Raji (cell line): ENCODE measurements around the gene SUSD1.

Experiments used
- POLR2A ChIP-seq: IDR thresholded peaks from 2 replicates; pipeline ENCODE4 v1.6.1; 2011; ENCODE audit warnings: low read depth, low read length, control low read depth; ENCODE audit not compliant: insufficient read depth

Gene SUSD1

DNA sequence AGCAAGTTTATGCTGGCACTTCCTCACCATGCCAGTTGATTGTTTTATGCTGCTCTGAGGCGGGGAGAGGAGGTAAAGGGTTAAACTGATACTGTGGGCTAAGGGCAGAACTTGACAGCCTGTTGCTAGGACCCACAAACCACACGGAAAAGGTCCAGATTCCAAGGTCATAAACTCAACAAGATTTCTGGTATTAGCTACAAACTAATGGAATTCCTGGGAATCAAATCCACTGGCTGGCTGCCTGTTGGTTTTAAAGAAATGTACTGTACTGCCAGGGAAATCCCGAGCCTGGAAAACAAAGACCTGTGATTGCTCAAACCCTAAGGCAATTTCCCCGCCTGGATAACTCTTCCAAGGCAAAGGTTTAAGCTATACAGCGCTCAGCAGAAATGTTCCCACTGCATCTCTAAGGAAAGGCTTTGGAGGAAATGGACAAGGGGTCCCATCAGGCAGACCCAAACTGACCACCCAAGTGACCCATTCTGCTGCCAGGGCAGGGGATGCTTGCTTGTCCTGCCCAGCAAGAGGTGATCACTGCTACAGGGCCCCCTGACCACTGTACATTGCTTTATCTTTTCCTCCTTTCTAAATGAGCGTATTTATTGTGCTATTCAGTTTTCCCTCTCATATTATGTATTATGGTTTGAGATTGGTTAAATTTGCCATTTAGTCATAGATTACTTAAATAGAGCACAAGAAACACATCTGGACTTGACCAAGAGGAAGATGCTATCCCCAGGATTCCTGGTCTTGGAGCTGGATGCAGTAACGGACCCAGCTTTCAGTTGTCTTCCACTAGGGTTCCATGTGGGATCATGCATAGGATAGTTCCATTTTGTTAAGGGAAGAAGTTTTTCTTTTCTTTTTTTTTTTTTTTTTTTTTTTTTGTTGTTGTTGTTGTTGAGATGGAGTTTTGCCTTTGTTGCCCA lies 124.3 kb downstream of the SUSD1 start:
- no peak for TF ChIP-seq POLR2A

DNA sequence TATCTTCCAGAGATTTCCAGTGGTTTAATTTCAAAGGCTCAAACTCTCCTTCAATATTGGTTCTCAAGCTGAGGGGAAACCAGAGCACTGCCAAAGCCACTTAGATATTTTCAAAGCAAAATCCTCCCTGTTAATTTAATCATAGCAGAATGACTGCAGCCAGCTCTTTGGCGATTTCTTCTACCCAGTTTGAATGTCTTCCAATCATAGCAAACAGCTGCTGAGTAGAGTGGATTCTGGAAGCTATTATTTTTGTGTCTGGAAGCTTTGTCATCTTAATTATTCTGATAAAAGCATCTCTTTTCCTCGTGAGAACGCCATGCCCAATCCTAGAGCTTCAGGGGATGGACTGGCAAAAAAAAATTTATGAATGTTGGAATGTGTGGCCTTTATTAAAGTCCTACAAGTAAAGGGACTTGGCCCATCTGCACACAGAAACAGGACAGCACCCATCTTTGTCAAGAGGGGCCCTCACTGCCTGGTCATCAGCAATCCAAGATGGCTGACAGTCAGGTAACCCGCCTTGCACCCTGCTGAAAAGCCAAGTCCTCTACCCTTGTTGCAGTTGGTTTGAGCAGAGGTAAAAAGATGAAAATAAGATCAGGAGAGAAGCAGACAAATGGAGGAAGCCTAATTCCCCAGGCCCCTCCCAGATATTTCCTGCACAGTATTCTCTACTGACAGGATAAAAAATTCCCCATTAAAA lies 125.1 kb downstream of the SUSD1 start:
- no peak for TF ChIP-seq POLR2A

DNA sequence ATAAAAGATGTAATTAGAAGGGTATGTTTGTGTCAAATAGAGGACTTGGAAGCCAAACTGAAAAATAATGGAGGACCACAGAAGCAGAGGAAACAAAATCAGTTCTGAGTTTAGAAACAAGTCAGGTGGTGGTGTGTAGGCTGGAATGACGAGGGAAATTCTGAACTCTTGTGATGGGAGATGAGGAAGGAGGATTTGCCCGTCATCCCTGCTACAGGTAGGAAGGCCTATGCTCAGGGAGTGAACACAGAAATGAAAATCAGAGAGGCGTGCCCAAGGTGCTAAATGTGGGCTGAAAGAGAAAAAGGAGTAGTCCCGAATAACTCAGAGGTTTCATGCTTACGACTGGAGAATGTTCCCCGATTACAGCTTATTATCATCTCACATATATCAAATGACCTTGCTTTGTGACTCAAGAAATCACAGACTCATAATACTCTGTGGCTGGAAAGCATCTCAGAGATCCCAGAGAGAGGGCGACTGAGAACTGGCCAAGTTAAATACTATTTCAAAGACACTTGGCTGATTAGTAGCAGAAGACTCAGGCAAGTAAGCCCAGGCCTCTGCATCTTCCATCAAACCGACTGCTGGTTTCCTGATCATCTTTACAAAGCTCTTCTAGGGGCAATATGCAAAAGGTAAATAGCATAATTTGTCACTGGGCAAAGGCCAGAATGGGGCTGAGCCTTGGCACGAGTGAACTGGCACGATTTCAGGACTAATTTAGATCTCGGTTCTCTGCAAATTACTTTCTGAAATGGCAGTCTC lies 126.0 kb downstream of the SUSD1 start:
- no peak for TF ChIP-seq POLR2A

GRCh38 chr9:112047538-112048066 lies 127.5 kb downstream of the SUSD1 start:
- TF ChIP-seq POLR2A = no peak

DNA sequence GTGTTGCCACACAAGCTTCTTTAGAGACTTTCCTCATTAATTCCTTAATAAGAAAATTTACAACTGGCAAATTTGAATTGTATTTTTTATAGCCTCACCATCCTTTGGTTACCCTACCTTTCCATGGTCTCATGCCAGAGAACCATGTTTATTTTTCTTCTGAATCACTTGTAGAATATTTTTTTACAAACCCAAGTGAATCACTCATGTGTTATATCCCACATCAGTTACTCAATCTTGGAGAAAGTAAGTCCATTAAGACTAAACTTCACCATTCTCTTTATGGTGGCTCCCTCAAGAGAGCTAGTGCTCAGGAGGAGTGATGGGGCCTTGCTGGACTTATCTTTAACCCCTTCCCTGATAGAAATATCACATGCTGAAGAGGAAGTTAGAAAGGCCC lies 128.9 kb downstream of the SUSD1 start:
- TF ChIP-seq POLR2A = no peak

DNA sequence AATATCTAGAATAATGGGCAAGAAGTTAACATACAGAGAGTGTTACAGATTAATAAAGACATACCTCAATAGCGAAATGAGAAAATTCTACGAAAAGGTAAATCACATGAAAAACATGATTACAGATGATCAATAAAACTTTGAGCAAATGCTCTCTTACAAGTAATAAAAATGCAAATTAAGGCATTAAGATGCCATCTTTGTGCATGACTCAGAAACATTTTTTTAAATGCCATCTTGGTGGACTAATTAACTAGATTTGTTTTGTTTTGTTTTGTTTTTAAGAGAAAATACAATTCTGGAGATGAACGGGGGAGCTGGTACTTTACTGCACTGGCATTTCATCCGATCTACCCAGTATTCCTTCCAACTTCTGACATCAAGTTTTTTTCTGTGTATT lies 130.2 kb downstream of the SUSD1 start:
- no peak for TF ChIP-seq POLR2A

- TF ChIP-seq POLR2A = no peak
These were observed 130.9 kb downstream of the SUSD1 start for GRCh38 chr9:112044186-112044585.

DNA sequence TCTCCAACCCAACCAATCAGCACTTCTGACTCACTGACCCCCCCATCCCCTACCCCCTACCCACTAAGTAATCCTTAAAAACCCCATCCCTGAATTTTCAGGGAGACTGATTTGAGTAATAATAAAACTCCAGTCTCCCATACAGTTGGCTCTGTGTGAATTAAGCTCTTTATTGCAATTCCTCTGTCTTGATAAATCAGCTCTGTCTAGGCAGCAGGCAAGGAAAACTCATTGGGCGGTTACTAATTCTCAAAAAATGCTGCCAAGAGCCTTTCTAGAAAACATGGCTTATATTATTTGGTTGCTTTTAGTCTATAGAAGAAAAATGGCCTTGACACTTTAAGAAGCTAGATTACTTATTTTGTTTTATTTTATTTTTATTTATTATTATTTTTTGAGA lies 131.7 kb downstream of the SUSD1 start:
- no peak for TF ChIP-seq POLR2A

GRCh38 chr9:112042769-112043168 lies 132.3 kb downstream of the SUSD1 start:
- TF ChIP-seq POLR2A = no peak

- TF ChIP-seq POLR2A = no peak
These were observed 132.9 kb downstream of the SUSD1 start for GRCh38 chr9:112042244-112042638.

- TF ChIP-seq POLR2A = no peak
These were observed 133.4 kb downstream of the SUSD1 start for GRCh38 chr9:112041536-112042243.

DNA sequence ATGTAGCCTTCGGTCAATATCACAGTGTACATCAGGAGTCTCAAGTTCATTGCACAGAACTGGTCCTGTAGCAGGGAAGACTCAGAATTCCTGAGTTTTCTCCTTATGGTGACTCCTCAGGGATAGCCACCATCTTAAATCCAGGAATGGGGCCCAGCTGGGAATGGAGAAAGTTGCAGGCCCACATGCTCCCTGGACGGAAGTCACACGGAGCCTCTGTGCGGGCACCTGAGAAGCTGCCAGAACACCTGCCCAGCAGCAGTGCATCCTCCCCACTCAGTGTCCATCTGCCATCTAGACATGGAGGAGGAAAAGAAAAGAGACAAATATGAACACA lies 133.9 kb downstream of the SUSD1 start:
- TF ChIP-seq POLR2A = no peak

DNA sequence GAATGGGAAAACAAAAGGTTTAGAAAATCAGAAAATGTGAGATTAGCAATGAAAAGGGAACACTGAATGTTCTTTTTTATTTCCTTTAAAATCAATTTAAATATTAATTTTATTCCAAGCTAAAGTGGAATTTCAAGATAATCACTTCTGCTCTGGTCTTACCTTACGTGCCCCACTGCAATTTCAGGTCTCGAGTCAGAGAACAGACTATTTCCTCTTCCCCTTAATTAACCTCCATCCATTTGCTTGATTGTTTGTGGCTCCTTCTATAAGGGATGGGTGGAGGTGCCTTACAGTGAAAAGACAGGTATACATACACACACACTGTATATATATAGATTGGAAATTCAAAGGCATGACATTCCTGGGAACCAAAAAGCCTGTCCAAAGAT lies 137.1 kb downstream of the SUSD1 start:
- no peak for TF ChIP-seq POLR2A

DNA sequence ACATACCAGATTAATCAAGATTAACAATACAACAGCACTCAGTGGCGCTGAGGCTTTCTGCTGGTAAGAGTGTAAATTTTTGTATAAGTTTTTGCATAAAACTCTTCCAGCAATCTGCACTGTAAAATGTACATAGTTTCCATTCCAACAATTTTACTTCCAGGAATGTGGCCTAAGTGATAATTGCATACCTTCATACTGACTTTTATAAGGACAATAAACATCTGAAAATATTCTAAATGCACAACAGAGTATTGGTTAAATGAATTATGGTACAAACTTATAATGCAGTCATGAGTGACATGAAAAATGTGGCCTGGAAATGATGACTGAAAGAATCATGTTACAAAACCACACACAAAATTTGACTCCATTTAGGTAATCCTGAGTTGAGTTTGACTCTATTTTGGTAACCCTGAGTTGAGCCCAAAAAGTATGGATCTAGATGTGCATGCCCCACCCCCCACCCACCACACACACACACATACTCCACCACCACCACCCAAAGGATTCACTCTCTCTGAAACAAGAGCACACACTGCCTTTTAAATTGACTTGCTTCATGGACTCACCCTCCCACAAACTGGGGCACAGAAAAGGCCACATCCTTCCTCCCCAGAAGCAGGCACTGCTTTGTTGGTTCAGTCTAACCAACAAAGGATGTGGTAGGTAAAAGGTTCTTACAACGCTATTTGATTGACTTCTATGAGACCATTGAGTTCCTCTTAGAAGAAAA lies 137.6 kb downstream of the SUSD1 start:
- TF ChIP-seq POLR2A = no peak
